H1 (cell line): ENCODE results near the gene LIN37. TPM values are rescaled to one million over a fixed set of nuclear protein-coding genes. Genes with fewer than 3 reads are reported as not detected.

Source experiments
- CTCF ChIA-PET: fragments of 300-600 bp; sonication (Branson Sonifier 250); formaldehyde crosslinking; loops from one replicate; lab custom pipeline; 2021; ENCODE audit not compliant: partially characterized antibody; lab: Charles Lee
- POLR2A ChIA-PET: fragments of 300-600 bp; sonication (Branson Sonifier 250); formaldehyde crosslinking; loops from one replicate; lab custom pipeline; 2021; ENCODE audit warnings: inconsistent platforms; ENCODE audit not compliant: partially characterized antibody; lab: Charles Lee
- DNase-seq, 2 experiments: peaks; one replicate each; pipeline versions ENCODE4 v3.0.0 to v3.0.0-alpha.2; 2010 to 2022; ENCODE audit warnings: low spot score in 2 of 2, low read depth in 1 of 2, mixed read lengths in 1 of 2
- FAIRE-seq: peaks from 2 replicates; lab custom pipeline; 2011; peaks lifted over from hg19 to GRCh38; lab: Jason Lieb, UNC
- H2AFZ ChIP-seq: 2 replicates; pipeline ENCODE4 v1.8.1; 2012; ENCODE audit warnings: low read length, inconsistent platforms
- H2AK5ac ChIP-seq: 2 replicates; pipeline ENCODE4 v1.6.1; 2013; ENCODE audit warnings: low read depth, low read length
- H2BK120ac ChIP-seq: replicated peaks from 2 replicates; pipeline ENCODE3; 2013; ENCODE audit warnings: low read depth, low read length, inconsistent platforms
- H2BK12ac ChIP-seq: 2 replicates; pipeline ENCODE4 v1.6.1; 2013; ENCODE audit warnings: low read depth, low read length
- H2BK15ac ChIP-seq: 2 replicates; pipeline ENCODE4 v1.6.1; 2013; ENCODE audit warnings: low read length
- H2BK20ac ChIP-seq: 2 replicates; pipeline ENCODE4 v1.6.1; 2013; ENCODE audit warnings: low read length
- H2BK5ac ChIP-seq: 2 replicates; pipeline ENCODE4 v1.6.1; 2013; ENCODE audit warnings: low read depth, low read length
- H3K14ac ChIP-seq: 2 replicates; pipeline ENCODE4 v1.6.1; 2013; ENCODE audit warnings: inconsistent platforms; ENCODE audit not compliant: insufficient read length
- H3K18ac ChIP-seq: 2 replicates; pipeline ENCODE4 v1.6.1; 2013; ENCODE audit warnings: low read length; ENCODE audit errors: extremely low read depth
- H3K23ac ChIP-seq: 2 replicates; pipeline ENCODE4 v1.6.1; 2013; ENCODE audit warnings: inconsistent platforms; ENCODE audit not compliant: insufficient read length
- H3K23me2 ChIP-seq: 2 replicates; pipeline ENCODE4 v1.6.1; 2013; ENCODE audit warnings: low read depth, low read length
- H3K27ac ChIP-seq: 2 replicates; pipeline ENCODE4 v1.6.1; 2011; ENCODE audit warnings: low read depth, low read length, inconsistent platforms
- H3K27me3 ChIP-seq, 4 experiments: replicated peaks in 1 of 4; 1 replicate in 1 of 4; 2 replicates in 3 of 4; pipeline versions ENCODE4 v1.6.1 to v1.8.1; 2011 to 2013; ENCODE audit warnings: low read length in 3 of 4, mild to moderate bottlenecking in 3 of 4, inconsistent platforms in 2 of 4, mixed read lengths in 2 of 4, moderate library complexity in 1 of 4; ENCODE audit not compliant: control insufficient read depth in 3 of 4, insufficient read depth in 3 of 4; ENCODE audit errors: extremely low read depth in 1 of 4
- H3K36me3 ChIP-seq, 4 experiments: 2 replicates each; pipeline versions ENCODE4 v1.6.1 to v1.8.1; 2011 to 2013; ENCODE audit warnings: mild to moderate bottlenecking in 4 of 4, low read length in 3 of 4, moderate library complexity in 2 of 4, control low read depth in 1 of 4, inconsistent platforms in 1 of 4; ENCODE audit not compliant: insufficient read depth in 4 of 4, control insufficient read depth in 2 of 4
- H3K4ac ChIP-seq: replicated peaks from 2 replicates; pipeline ENCODE3; 2013; ENCODE audit warnings: low read length, low read depth, mixed read lengths, inconsistent platforms; ENCODE audit not compliant: insufficient read length
- H3K4me1 ChIP-seq, 4 experiments: replicated peaks in 1 of 4; 1 replicate in 1 of 4; 2 replicates in 3 of 4; pipeline versions ENCODE4 v1.6.1 to v1.8.1; 2011 to 2013; ENCODE audit warnings: low read length in 3 of 4, inconsistent platforms in 2 of 4, mixed read lengths in 1 of 4; ENCODE audit not compliant: insufficient read depth in 4 of 4, control insufficient read depth in 3 of 4
- H3K4me2 ChIP-seq, 2 experiments: 2 replicates each; pipeline versions ENCODE4 v1.6.1 to v1.8.1; 2011 to 2013; ENCODE audit warnings: low read depth in 2 of 2, low read length in 2 of 2, control low read depth in 1 of 2, inconsistent platforms in 1 of 2, mild to moderate bottlenecking in 1 of 2; ENCODE audit not compliant: insufficient read depth in 1 of 2
- H3K4me3 ChIP-seq, 4 experiments: fragments of 200-600, 300-600 bp in 1 of 4; sonication (generic), shearing (Covaris generic), sonication (Bioruptor Twin) in 1 of 4; 2 replicates each; pipeline versions ENCODE4 v1.5.1 to v1.8.1; 2011 to 2016; ENCODE audit warnings: low read length in 4 of 4, low read depth in 3 of 4, control low read depth in 2 of 4, inconsistent platforms in 2 of 4, mild to moderate bottlenecking in 2 of 4, mixed read lengths in 1 of 4, moderate library complexity in 1 of 4; ENCODE audit not compliant: insufficient read depth in 2 of 4; ENCODE audit errors: extremely low read depth in 1 of 4
- H3K56ac ChIP-seq: replicated peaks from 2 replicates; pipeline ENCODE3; 2013; ENCODE audit warnings: low read depth, mild to moderate bottlenecking, mixed read lengths, low read length, inconsistent platforms; ENCODE audit not compliant: insufficient read length
- H3K79me1 ChIP-seq: 2 replicates; pipeline ENCODE4 v1.6.1; 2013; ENCODE audit warnings: low read depth, low read length, control low read depth
- H3K79me2 ChIP-seq, 2 experiments: 2 replicates each; pipeline versions ENCODE4 v1.6.1 to v1.8.1; 2012 to 2013; ENCODE audit warnings: low read length in 2 of 2, mild to moderate bottlenecking in 2 of 2, inconsistent platforms in 1 of 2; ENCODE audit not compliant: insufficient read depth in 2 of 2, control insufficient read depth in 1 of 2
- H3K9ac ChIP-seq, 4 experiments: replicated peaks in 1 of 4; 1 replicate in 1 of 4; 2 replicates in 3 of 4; pipeline versions ENCODE4 v1.6.1 to v1.8.1; 2011 to 2013; ENCODE audit warnings: low read depth in 3 of 4, low read length in 3 of 4, control low read depth in 2 of 4, mild to moderate bottlenecking in 2 of 4, moderate library complexity in 2 of 4, inconsistent platforms in 1 of 4; ENCODE audit errors: extremely low read depth in 1 of 4
- H3K9me3 ChIP-seq, 2 experiments: 2 replicates each; pipeline versions ENCODE4 v1.6.1 to v1.8.1; 2012 to 2013; ENCODE audit warnings: mild to moderate bottlenecking in 2 of 2, moderate library complexity in 2 of 2, control low read depth in 1 of 2, inconsistent platforms in 1 of 2, low read depth in 1 of 2, low read length in 1 of 2, mixed read lengths in 1 of 2; ENCODE audit not compliant: insufficient read depth in 2 of 2
- H4K20me1 ChIP-seq, 2 experiments: replicated peaks in 1 of 2; 2 replicates each; pipeline versions ENCODE3 to v1.8.1; 2011 to 2013; ENCODE audit warnings: inconsistent platforms in 2 of 2, low read length in 2 of 2, mild to moderate bottlenecking in 1 of 2; ENCODE audit not compliant: insufficient read depth in 2 of 2, control insufficient read depth in 1 of 2
- H4K5ac ChIP-seq: 2 replicates; pipeline ENCODE4 v1.6.1; 2013; ENCODE audit warnings: low read length, low read depth, mixed read lengths, inconsistent platforms; ENCODE audit not compliant: insufficient read length
- H4K8ac ChIP-seq: 2 replicates; pipeline ENCODE4 v1.8.0; 2013; ENCODE audit warnings: mild to moderate bottlenecking, moderate library complexity, low read length, inconsistent platforms; ENCODE audit not compliant: insufficient read depth; ENCODE audit errors: extremely low read depth
- H4K91ac ChIP-seq: replicated peaks from 2 replicates; pipeline ENCODE3; 2013; ENCODE audit warnings: low read length, mixed read lengths, inconsistent platforms; ENCODE audit not compliant: insufficient read length
- CEBPB ChIP-seq: IDR thresholded peaks from 2 replicates; pipeline ENCODE4 v1.6.1; 2012; ENCODE audit warnings: low read depth, low read length
- GABPA ChIP-seq: IDR thresholded peaks from 2 replicates; pipeline ENCODE4 v1.6.1; 2011; ENCODE audit warnings: mild to moderate bottlenecking, low read length, moderate library complexity, borderline replicate concordance; ENCODE audit not compliant: insufficient read depth
- KDM4A ChIP-seq: IDR thresholded peaks from one replicate; pipeline ENCODE4 v1.7.1; 2012; ENCODE audit warnings: low read depth, mild to moderate bottlenecking, moderate library complexity, low read length, inconsistent platforms; ENCODE audit not compliant: severe bottlenecking
- TAF7 ChIP-seq: optimal IDR thresholded peaks from 2 replicates; pipeline ENCODE3; 2011; ENCODE audit warnings: low read depth, mild to moderate bottlenecking, inconsistent platforms, low read length, moderate library complexity, borderline replicate concordance
- TBP ChIP-seq: IDR thresholded peaks from 2 replicates; pipeline ENCODE4 v1.6.1; 2011; ENCODE audit warnings: low read depth, low read length, improper control_type of control experiment
- WGBS, 2 experiments: shearing (Covaris generic) in 1 of 2; methylation state at CpG; one replicate each; pipeline versions ENCODE4 v1.1.6 to v1.1.7; 2013 to 2015; ENCODE audit warnings: low lambda C conversion rate in 2 of 2, mixed read lengths in 2 of 2, inconsistent platforms in 1 of 2, low coverage in 1 of 2, missing lambda C conversion rate in 1 of 2; ENCODE audit not compliant: insufficient replicate concordance in 2 of 2, insufficient coverage in 1 of 2, insufficient read length in 1 of 2; ENCODE audit errors: extremely low coverage in 1 of 2, missing lambda C conversion rate in 1 of 2; 5-methylcytosine and 5-hydroxymethylcytosine counted together
- polyA plus RNA-seq, 7 experiments: library from polyadenylated mRNA; depleted of rRNA in 3 of 7; stranded (reverse) in 5 of 7; unstranded in 2 of 7; fragments of >200 nt in 5 of 7; fragments of 200-250 nt in 2 of 7; gene quantifications; 1 replicate in 5 of 7; 2 replicates in 1 of 7; 4 replicates in 1 of 7; pipeline versions ENCODE4 v1.2.1 to v1.2.3, GENCODE V29; 2011 to 2013; ENCODE audit warnings: missing spikeins in 2 of 7, mixed read lengths in 2 of 7
- total RNA-seq: library from RNA; stranded (reverse); fragmentation: NEBNext Ultra II Directional; extraction: Animal tissue kit (Norgen Biotek cat#: 25700); gene quantifications from 2 replicates; pipeline ENCODE4 v1.2.1, GENCODE V29; 2021

Gene LIN37
- total and polyA plus RNA-seq, 2 of the 8 experiments (the other 6 are each of a cell fraction or from before 2014, with no cell fraction given): 3.8 to 9.8 TPM

GRCh38 chr19:35757231-35757748 lies 8.9 kb downstream of the LIN37 start:
- Histone ChIP-seq H3K79me2 (peaks cover 0 to 6% of the 10 kb centered on the region in 2 experiments; a peak in 2 of 4 replicates), H3K4me1 (peaks cover 0 to 18% (median 11%) of the 10 kb centered on the region in 4 experiments; a peak in 5 of 7 replicates), H2BK20ac (no peak overlapping the region), H3K4me3 (peak overlapping the region; percentile 95 to 100 (median 98)), H4K20me1 (peaks cover 0 to 6% of the 10 kb centered on the region in 2 experiments), H4K8ac (no peak overlapping the region), H2AFZ (no peak overlapping the region), H3K14ac (no peak overlapping the region), H3K9me3 (no peaks in the 10 kb centered on the region), H2AK5ac (no peak overlapping the region), H3K9ac (peak overlapping the region in 1 of 4 experiments; percentile 14; a peak in 1 of 7 replicates), H3K4me2 (peak overlapping the region; percentile 95 to 98), H3K27me3 (peaks cover 0 to 17% (median 11%) of the 10 kb centered on the region in 4 experiments; a peak in 5 of 7 replicates), H3K23me2 (peaks cover 16% of the 10 kb centered on the region; the same call in 1 of the 2 replicates), H3K79me1 (peaks cover 4% of the 10 kb centered on the region), H2BK5ac (no peak overlapping the region), H2BK12ac (no peak overlapping the region), H3K36me3 (peaks cover 0 to 13% (median 4%) of the 10 kb centered on the region in 4 experiments; a peak in 5 of 8 replicates), H2BK120ac (no peak overlapping the region), H3K18ac (peak overlapping the region; percentile 32), H3K23ac (no peak overlapping the region), H2BK15ac (0 out of 2 replicates have a peak overlapping the region, but pooled peaks have one; percentile 81), H4K91ac (no peak overlapping the region), H4K5ac (peak overlapping the region; percentile 5), H3K4ac (no peak overlapping the region), H3K56ac (no peak overlapping the region), H3K27ac (no peak overlapping the region)
- POLR2A ChIA-PET: interaction anchor here (0.8 to 2.6 kb wide), 11 partner anchors 8 to 99 kb away, joined by 3 to 23 read pairs (median 5); partner anchors contain the start of genes KIRREL2, LIN37, PSENEN and U2AF1L4
- CTCF ChIA-PET: interaction anchor here (0.6 to 2.0 kb wide), 4 partner anchors 9 to 20 kb away, joined by 3 to 9 read pairs (median 3); partner anchors contain the start of gene LIN37
- no peak for FAIRE-seq
- no peak for DNase-seq
- TF ChIP-seq TBP (peak; percentile 38; the same call in 1 of the 2 replicates), GABPA (no peak), TAF7 (no peak), KDM4A (peak; percentile 36), CEBPB (peak; percentile 55; the same call in 1 of the 2 replicates)
- 11% methylated on average over 17 of the region's 19 CpGs; no CpG with 5 or more reads in 1 of the 2 experiments for WGBS, 2 experiments
